HG02798 (cell line): Measurements from ENCODE around the gene CCDC9.
A peak's percentile ranks its signal among the peaks of the same experiment; 100 is the strongest.

Experiments
- ATAC-seq: cut with Tn5 transposase; IDR thresholded peaks from one replicate; pipeline ENCODE4 v1.9.1; 2021; ENCODE audit warnings: mild to moderate bottlenecking; ENCODE audit not compliant: unreplicated experiment, poor library complexity

Gene CCDC9

DNA sequence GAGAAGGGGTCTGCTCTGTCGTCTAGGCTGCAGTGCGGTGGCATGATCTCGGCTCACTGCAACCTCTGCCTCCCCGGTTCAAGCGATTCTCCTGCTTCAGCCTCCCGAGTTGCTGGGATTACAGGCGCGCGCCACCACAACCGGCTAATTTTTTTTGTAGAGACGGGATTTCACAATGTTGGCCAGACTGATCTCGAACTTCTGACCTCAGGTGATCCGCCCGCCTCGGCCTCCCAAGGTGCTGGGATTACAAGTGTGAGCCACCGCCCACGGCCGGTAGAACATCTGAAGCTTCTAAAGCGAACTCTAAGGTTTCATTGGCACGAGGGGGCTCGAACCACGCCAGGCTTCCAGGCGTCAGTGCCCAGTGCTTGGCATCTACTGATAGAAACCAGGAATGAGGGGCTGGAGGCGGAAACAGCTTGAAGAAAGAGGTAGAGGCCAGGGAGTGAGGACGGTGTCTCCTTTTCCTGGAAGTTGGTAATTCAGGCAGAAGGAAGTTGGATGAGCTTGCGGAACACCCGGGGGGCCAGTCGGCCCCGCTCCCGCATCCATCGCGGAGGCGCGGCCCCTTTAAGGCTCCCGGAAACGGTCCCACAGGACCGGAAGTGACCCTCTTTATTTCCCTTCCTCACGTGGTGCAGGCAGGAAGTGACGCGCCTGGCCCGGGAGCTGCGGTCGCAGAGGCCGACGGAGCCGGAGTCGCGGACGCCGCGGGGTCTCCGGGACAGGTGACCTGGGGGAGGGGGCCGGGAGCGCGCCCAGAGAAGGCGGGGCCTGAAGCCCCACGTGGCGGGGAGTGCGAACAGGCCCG lies at the start of gene CCDC9:
CCDC9 (plus strand) TSS at position 647 of the 814 bp plus-strand sequence. CDS start 1,876 bp downstream, outside the sequence.
- peak; percentile 58 for ATAC-seq

DNA sequence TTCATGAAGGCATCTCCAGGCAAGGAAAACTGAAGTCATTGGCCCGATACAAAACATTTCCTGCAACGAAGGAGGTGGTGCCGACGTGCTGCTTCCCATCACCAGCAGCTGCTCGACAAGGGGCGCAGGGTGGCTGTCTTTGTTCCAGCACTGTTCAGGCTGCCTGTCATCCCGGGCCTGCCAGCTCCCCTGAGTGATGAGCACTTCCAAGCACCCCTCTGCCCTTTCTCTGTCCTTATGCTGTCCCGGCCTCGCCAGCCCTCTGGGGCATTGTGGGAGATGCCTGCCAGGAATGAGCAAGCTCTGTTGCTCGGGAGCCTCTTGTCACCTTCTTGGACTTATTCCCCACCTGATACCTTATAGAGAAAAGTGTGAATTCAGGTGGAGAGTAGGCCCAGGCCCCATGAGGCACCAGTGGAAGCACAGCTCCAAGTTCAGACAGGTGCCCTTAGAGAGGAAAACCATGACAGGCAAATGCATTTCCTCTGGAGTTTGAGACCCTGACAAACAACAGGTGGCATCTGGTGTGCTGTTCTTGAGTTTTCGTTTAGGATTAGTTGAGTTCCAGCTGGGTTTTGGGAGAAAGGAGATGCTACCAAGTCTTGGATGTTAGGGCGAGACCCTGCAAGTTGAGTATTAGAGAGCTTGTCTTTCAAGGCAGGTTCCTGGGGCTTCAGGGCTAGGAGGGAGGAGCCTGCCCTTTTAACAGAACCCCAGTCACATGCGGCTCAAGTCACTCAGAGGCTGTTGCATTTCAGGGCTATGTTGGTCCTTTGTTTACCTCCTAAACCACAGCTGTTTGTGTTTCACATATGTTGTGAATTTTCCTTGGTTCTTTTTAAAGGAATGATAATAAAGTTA lies 46.8 kb upstream of the CCDC9 start:
- no peak for ATAC-seq

DNA sequence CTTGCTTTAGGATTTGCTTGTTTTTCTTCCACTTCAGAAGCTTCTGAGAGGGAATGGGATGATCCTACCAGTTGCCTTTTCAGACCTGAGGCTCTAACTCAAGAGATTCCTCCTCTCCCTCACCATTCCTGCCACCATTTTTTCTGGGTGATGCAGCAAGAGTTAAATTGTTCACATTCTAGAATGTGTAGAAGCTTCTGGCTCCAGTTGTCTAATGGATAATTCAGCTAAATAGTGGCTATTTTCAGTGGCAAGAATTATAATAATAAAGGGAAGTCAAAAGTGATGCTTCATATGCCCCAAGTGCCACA lies 46.2 kb upstream of the CCDC9 start:
- ATAC-seq = no peak

DNA sequence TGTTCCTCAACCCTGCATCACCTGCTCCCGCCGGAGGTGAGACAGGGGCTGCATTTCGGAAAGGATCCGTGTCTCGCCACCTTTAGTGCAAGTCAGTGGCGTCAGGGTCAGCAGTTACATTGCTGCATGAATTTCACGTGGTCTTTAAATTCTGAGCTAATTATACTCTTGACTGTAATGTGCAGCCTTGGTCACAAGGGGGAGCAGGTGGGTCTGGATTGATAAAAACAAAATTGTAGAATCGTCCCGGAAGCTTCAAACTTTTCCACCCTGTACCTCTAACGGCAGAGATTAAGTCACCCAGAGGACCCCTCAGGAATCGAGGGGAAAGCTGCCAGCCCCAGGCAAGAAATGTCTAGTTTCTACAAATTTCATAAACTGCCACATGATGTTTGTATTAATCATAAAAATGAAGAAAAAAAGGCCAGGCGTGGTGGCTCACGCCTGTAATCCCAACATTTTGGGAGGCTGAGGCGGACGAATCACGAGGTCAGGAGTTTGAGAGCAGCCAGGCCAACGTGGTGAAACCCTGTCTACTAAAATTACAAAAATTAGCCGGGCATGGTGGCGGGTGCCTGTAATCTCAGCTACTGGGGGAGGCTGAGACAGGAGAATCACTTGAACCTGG lies 45.5 kb upstream of the CCDC9 start:
- ATAC-seq = peak; percentile 39

DNA sequence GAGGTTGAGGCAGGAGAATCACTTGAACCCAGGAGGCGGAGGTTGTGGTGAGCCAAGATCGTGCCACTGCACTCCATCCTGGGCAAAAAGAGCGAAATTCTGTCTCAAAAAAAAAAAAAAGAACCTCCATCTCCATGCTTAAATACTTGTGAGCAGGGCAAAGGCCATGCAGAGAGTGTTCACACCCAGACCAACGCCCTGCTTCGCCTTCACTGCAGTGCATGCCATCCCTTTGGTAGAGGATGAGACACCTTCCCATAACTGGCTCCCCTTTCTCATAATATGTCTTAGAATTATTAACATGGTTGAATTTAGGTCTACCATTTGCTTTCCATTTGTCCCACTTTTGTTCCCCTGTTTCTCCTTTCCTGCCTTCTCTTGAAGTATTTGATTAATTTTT lies 40.7 kb upstream of the CCDC9 start:
- ATAC-seq = no peak

DNA sequence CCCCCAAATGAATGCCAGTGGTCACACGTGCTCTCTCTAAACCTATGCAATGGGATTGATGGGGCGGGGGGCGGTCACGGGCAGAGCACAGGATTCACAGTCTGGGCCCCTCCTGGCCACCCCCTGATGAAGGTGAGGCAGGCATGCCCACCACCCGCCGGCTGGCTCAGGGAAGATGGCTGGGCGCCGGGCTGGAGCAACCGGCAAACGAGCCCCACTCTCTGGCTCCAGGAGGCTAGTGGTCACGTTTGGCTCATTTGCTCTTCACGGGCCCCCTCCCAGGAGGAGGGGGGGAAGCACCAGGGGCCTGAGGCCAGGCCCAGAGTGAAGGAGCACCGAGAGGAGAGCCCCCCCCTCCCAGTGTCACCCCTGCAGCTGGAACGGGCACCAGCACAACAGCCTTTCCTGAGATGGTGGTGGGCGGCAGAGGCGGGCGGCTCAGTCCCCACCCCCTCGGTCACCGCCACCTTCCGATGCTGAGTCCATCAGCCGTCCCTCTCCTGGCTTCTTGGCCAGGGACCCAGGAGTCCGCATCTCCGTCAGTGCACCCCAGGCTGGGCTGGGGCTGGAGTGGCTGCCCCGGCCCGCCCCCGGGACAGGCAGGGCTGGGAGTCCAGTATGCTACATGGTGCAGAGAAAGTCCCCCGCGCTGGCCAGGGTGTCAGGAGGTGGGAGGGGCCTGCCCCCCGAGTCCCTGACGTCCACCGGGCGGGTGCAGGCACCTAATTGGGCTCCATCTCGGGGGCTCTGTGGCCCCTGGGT lies 35.1 kb upstream of the CCDC9 start:
- ATAC-seq = no peak

DNA sequence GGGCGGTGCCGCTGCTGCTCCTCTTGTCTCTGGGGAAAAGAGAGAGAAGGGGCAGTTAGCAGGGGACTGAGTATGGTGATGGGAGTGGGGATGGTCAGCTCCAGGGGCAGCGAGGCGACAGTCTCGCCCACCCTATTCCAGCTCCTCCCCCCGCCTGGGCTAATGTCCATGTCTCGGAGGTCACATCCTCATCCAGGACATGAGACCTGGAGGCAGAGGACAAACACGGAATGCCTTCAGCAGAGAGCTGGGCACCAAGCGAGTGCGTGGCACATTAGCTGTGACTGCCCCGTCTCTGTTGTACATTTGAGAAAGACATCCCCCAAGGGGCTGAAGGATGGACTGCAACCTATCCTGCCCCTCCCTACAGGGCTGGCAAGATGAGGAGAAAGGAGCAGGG lies 34.4 kb upstream of the CCDC9 start:
- ATAC-seq = no peak

DNA sequence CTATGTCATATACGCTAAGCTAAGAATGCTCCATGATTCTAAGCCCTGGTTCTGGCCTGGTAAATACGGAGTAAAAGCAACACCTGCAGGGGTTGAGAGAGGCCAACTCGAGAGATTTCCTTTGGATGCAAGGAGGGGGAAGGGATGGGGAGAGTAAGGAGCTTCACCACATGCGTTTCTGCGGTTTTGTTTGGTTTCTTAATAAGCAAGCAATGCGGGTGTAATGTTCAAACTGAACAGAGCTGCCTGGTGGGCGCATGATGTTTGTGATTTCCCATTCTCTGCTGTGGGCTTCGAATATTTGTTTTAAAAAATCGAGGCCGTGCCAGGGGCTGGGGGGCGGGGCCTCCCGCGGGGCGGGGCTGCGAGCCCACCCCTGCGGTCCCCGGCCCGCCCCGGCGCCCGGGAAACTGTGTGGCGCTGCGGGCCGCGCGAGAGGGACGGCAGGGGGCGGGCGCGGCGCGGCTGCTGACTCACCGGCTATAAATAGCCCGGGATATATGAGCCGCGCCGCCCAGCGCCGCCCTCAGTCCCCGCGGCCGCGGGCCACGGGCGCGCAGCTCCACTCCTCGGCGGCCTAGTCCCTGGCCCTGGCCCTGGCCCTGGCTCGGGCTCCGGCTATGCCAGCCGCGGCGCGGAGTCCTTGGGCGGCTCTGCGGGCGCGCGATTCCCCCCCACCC lies 30.4 kb upstream of the CCDC9 start:
- peak; percentile 49 for ATAC-seq

DNA sequence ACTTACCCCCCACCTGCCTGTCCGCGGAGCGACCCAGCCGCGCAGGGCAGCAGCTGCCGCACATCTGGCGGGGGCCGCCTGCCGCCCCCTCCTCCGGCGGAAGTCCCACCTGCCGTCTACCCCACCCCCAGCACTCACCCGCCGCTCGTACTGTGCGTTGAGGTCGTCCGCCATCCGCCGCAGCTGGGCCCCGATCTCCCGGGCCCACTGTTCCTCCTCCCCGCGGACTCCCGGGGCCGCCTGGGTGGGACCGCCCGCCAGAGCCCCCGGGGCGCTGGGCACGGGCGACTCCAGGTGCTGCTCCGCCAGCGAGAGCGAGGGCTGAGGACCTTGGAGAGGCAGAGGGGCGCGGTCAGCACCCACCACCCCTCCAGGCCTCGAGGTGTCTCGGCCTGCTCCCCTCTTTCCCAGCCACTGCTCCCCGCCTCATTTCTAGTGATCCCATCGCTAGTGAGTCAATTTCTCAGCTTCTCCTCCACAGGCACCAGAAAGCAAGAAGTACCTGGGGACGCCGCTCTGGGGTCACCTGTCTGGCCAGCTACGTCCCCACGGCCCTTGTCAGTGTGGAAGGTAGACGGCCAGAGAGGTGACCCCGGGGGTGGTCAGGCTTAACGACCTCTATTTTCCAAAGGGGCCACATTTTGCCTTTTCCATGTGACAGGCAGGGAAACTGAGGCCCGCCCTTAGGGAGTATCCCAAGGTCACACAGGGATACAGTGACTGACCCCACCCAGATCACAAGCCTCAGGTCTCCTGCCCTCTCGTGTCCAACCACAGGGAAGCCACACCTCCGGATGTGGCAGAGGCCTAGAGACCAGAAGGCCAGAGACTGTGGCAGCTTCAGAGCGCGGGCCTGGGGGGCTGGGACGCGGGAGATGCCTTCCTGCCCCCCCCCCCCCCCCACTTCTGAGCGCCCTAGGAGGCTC lies 29.6 kb upstream of the CCDC9 start:
- peak; percentile 17 for ATAC-seq

DNA sequence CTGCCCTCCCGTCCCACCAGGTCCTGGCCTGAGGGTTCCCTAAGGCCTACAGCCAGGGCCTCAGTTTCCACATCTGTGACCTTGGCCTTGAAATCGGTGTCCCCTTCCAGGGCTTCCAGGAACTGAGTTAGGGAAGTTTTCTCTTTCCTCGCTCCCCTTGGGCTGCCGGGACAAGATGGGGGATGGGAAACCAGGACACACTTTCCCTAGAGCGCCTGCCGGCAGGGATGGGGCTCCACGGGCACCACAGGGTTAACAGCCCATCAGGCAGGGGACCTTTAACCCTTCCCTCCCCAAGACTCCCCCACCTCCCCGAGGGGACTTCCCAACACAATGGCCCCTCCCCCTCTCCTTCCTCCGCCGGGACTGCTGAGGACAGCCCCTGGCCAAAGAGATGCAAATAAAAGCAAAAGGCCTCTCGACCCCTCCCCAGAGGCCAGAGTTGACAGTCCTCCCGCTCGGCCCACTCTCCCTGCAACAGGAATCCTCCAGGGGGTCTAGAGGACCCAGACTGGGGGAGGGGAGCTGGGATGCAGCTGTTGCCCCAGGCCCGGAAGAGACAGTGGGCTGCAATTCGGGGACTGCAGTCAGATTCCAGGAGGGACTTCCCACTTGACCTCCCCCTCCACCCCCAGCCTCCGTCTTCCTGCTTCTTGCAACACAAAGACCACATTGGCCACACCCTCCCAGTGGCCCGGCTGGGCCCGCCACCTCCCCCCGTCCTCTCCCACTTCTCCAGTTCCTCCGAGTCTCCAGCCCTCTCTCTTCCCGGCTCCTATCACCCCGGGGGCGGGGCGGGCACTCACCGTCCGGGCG lies 28.8 kb upstream of the CCDC9 start:
- peak; percentile 15 for ATAC-seq

DNA sequence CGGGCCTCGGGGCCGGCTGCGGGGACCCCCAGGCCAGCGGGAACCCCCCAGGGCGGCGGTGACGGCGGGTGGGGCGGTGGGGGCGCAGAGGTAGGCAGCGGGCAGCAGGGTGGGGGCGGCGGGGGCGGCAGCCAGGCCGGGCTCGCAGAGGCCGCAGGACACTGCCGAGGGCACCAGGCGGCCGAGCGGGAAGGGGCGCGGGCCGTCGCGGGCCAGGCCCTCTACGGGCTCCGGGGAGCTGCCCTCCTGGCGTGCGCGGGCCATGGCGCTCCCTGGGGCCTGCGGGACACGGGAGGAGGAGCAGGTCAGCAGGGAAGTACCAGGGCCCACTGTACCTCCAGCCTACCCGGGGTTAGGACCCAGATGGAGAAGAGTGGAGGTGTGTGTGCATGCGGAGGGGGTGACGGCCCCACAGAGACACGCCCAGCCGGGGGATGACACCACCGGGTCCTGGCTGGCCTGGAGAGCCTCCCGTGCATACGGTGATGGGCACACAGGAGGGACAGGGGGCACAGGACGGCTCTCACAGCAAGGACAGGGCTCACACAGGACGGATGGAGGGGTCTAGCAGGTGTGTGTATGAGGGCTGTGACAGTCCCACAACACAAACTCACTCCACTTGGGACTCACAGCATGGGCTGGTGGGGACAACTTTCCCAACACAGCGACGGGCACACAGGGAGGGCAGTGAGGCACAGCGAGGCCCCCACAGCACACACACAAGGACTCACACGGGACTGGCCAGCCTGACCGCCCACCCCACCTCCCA lies 28.0 kb upstream of the CCDC9 start:
- ATAC-seq = peak; percentile 1

DNA sequence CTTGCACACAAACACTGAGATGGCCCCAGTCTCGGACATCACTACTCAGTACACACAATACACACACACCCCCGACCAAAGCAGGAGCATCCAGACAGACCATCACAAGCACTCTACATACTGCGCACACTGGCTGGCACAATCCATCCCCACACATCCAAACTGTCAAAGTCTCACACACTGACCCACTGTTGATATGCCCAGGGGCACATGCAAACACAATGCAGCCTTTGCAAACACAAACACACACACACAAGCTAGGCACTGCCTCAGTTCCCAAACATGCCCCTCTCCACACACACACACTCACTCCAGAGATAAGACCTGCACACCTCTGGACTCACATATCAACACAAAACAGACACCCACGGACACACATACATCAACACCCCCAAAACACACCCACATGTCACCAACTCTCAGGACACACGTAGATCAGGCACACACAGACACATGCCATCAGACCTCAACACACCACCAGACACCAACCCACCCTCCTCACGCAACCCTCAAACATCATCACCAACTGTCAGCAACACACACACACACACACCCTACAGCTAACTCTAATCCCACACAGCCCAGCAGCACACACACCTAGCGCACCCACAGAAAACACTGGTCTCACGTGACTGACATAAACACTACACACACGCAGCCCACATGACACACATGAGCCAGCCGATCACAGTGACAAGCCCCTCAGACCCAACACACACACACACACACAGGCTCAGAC lies 27.2 kb upstream of the CCDC9 start:
- ATAC-seq = no peak

DNA sequence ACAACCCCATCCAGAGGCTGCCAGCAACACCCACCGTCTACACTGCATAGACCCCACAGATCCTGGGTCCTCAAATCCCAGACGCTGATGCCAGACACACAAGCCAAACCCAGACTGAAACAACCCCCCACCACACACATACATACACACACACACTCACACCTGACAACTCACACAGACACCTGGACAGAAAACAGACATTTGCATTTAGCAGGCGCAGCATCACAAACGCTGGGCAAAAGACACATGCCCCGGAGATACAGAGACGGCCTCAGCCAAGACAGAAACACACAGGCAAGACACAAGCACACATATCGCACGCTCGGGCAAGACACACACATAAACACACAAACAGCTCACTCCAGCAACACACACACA lies 26.7 kb upstream of the CCDC9 start:
- ATAC-seq = no peak

DNA sequence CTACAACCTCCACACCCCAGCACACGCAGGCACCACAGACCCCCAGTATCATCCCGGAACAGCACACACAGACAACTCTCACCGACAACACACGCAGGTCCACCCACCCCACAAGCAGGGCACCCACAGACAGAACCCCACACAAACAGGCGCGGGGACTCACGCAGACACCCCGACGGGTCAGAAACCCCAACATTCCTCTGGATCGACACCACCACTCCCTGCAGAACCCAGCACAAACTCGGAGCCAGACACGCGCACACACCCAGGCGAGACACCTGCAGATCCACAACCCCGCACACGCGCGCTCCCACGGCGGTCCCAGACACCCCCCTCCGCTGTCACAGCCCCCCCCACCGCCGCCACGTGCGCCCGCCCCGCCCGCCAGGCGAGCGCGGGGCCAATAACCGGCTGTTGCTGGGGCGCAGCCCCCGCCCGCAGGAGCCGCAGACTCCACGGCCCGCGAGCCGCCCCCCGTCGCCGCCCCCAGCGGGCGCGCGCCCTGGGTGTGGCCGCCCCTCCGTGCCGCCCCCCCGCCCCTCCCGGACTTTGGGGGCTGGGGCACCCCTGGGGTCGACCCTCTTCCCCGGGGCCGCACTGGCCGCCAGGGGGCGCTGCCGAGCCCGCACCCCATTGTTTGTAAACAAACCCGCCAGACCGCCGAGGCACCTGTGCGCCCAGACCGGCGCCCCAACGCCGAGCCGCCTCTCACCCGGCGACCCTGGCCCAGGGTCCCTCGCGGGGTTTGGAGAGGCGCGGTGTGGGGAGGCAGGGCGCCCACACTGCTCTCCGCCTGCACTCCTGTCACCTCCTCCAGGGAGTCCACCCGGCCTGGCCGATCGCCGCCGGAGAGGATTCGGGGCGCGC lies 26.0 kb upstream of the CCDC9 start:
- ATAC-seq = peak; percentile 13

DNA sequence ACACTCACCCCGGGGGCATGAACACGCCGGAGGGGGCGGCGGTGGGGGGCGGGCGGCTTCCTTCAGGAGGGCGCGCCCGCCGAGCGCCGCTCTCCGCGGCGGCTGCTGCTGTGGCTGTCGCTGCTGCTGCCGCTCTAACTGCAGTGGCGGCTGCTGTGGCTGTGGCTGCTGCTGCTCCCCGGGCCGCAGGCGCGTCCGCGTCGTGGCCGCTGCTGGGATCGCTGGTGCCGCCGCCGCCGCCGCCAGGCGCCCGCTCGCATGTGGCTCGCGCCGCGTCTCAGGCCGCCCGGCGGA lies 25.5 kb upstream of the CCDC9 start, which contains the start of gene BBC3:
BBC3 (minus strand) TSS at position 279 of the 294 bp plus-strand sequence. CDS start 2,768 bp downstream, outside the sequence.
- ATAC-seq = no peak
